GM12872 (cell line): ENCODE measurements around the gene RACGAP1.

Experiments
- CTCF ChIP-seq: IDR thresholded peaks from 3 replicates; pipeline ENCODE4 v1.5.1; 2011; ENCODE audit warnings: low read depth, mild to moderate bottlenecking, low read length, moderate library complexity; ENCODE audit not compliant: insufficient read depth

The RACGAP1 gene

GRCh38 chr12:49946497-49946896, 78.8 kb downstream of the RACGAP1 start:
- TF ChIP-seq CTCF = no peak

- TF ChIP-seq CTCF = no peak
Observed at GRCh38 chr12:49946086-49946485, 79.2 kb downstream of the RACGAP1 start.

GRCh38 chr12:49945394-49946080, 79.8 kb downstream of the RACGAP1 start:
- TF ChIP-seq CTCF = peak; percentile 99

- no peak for TF ChIP-seq CTCF
Observed at GRCh38 chr12:49944718-49945117, 80.6 kb downstream of the RACGAP1 start.

GRCh38 chr12:49944046-49944445, 81.2 kb downstream of the RACGAP1 start:
- TF ChIP-seq CTCF = no peak

- TF ChIP-seq CTCF = no peak
Observed at GRCh38 chr12:49943625-49943960, 81.7 kb downstream of the RACGAP1 start.

GRCh38 chr12:49942921-49943624, 82.2 kb downstream of the RACGAP1 start:
- no peak for TF ChIP-seq CTCF
